HG03521 (cell line): ENCODE data around the gene MDK.

Source experiments
- ATAC-seq: cut with Tn5 transposase; IDR thresholded peaks from one replicate; pipeline ENCODE4 v1.9.1; 2021; ENCODE audit warnings: mild to moderate bottlenecking, moderate library complexity; ENCODE audit not compliant: unreplicated experiment

Gene MDK

DNA sequence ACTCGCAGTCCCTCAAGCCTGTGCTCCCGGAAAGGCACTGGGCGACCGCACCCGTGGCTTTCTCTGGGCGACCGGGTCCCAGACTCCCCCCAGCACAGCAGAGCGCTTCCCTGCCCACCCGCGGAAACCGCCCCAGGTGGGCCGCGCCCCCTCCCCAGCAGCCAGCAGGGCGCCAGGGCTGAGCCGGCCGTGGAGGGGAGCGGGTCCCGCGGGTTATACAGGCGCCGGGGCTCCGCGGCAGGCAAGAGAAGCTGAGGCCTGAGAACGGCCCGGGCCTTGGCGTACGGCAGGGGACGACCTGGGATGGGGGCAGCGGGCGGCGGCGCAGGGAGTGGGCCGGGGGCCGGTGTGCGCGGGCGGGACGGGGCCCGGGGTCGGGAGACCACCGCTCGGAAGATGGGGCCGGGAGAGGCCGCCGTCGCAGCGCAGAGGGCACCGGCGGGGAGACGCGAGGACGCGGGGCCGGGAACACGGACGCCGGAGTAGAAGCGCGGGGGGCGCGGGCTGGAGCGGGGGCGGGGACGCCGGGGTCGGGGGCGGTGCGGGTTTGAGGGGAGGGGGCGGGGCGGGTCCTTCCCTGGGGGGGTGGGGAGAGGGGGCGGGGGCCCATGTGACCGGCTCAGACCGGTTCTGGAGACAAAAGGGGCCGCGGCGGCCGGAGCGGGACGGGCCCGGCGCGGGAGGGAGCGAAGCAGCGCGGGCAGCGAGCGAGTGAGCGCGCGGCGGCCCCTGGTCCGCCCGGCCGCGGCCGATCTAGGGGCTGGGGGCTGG is at the start of gene MDK:
TSS of gene MDK (plus strand) at position 622 of the 771 bp plus-strand sequence. CDS start 389 bp downstream, outside the sequence.
- ATAC-seq: no peak

DNA sequence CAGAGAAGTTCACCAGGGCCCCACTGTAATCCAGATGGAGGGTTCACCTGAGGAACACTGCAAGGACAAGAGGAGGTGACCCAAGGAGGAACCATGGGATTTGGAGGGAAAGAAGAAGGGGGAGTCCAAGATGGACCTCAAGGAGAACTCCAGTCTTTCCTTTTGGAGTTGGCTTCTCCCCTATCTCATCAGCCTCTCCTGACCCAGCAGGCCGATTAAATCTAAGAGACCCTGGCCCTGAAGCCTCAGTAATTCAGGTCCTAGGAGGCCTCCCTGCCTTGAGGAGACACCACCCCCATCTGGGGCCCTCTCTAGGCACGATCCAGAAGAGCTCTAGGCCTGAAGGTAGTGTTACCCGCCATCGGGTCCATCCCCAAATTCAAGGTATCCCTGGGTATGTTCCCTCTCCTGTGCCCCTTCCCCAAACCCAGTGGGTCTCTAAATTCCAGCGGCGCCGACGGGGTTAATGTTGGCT is 49.3 kb upstream of the MDK start:
- ATAC-seq: no peak

GRCh38 chr11:46332568-46333393 is 48.7 kb upstream of the MDK start:
- ATAC-seq: no peak

DNA sequence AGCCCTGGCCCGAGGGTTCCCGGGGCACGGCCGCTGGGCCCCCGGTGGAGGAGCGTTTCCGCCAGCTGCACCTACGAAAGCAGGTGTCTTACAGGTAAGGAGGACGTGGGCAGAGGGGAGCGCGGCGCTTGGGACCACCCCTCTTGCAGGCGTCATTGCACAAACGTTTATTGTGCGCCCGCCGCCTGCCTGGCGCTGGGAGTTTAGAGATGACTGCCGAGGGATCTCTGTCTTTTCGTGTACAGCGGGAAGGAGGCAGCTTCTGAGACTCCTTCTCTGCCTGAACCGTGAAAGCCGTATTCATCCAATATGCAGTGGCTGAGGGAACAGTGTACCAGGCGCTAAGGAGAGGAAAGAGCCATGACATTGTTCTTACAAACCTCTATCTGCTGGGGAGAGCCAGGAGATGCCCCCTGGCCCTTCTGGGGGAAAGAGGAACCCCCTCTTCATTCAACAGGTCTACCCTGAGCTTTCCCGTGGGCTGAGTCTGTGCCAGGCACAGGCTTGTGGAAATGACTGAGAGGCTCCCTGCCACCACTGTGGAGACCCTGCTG is 48.0 kb upstream of the MDK start:
- no peak for ATAC-seq

GRCh38 chr11:46334211-46334610 is 47.3 kb upstream of the MDK start:
- ATAC-seq: no peak

- ATAC-seq: no peak
Observed at GRCh38 chr11:46335271-46335670, 46.2 kb upstream of the MDK start.

- no peak for ATAC-seq
Observed at GRCh38 chr11:46335890-46336562, 45.4 kb upstream of the MDK start.

- no peak for ATAC-seq
Observed at GRCh38 chr11:46336563-46337180, 44.8 kb upstream of the MDK start.

- ATAC-seq: no peak
Observed at GRCh38 chr11:46337626-46338345, 43.7 kb upstream of the MDK start.

- ATAC-seq: no peak
Observed at GRCh38 chr11:46338636-46338987, 42.9 kb upstream of the MDK start.

- no peak for ATAC-seq
Observed at GRCh38 chr11:46338988-46339666, 42.3 kb upstream of the MDK start.

DNA sequence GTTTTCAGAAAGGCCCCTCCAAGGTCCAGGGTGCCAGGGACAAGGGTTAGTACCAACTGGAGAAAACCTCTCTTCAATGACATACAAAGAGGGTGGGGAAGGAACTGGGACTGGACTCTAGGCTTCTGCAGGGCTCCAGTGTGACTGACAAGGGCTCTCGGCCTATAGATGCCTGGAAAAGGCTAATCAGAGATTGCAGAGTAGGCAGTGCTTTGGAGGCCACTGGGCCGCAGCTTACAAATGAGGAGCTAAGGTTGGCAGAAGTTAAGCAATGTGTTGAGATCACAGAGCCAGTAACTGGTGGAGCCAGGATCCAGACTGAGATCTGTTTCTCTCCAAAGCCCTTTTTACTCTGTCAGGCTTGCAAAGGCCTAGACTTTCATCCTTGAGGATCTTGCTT is 41.7 kb upstream of the MDK start:
- ATAC-seq: no peak

- no peak for ATAC-seq
Observed at GRCh38 chr11:46341454-46341853, 40.0 kb upstream of the MDK start.

DNA sequence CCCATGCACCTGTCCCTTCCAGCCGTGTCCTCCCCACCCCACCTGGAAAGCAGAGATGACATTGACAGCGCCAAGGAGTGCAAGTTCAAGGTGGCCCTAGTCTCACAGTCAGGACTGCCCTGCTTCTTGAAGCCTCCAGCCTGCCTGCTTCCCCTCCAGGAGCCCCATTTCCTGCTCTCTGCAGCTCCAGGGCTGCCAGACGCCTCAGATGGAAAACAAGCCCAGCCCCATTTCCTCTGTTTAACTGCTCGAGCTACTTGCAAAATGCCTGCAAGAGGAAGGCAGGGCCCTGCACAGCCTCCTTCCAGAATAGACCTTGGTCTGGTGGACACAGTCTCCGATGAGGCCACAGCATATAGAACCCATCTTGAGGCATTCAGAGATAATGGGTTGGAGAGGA is 39.2 kb upstream of the MDK start:
- ATAC-seq: no peak

GRCh38 chr11:46343520-46343919 is 37.9 kb upstream of the MDK start:
- ATAC-seq: no peak

GRCh38 chr11:46345131-46345597 is 36.3 kb upstream of the MDK start:
- no peak for ATAC-seq

GRCh38 chr11:46345881-46346484 is 35.5 kb upstream of the MDK start:
- ATAC-seq: no peak

DNA sequence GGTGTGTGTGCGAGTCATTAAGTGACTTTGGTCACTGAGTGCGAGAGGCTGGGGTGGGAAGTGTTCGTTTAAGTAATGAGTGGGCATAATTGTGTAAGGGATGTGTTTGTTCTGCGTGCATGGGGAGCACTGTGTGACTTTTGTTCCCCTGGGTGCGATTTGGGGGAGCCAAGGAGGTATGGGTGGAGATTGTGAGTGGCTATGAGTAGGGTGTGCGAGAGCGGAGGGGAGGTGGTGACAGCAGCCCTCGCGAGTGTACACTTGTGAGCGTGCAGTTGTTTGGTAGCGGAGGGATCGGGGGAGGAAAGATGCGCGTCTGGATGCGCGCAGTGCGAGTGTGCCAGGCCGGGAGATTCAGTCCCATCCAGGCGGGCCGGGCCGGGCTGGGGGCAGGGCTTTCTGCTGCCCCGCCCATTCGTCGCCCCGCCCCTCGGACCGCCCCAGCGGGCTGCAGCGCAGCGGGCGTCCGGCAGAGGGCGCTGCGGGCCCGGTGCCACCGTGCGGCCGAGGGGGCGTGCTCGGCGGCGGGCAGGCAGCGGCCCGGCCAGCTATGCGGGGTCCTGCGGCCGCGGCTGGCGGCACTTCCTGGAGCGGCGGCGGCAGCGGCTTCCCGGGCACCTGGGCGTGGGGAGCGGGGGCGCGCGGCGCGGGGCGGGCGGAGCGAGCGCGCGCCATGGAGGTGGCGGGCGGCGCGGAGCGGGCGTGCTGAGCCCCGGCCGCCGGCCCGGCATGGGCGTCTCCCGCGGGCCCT is 34.4 kb upstream of the MDK start, which contains the start of gene DGKZ:
TSS of gene DGKZ (plus strand) at position 578 of the 751 bp plus-strand sequence. CDS start 197 bp downstream, outside the sequence.
- peak; percentile 66 for ATAC-seq
